ENCODE measurements around the gene CFAP20.
"Not testable (repeated sequence)": the region's sequence is repeated elsewhere in the genome, so short reads cannot be mapped to it uniquely, and the experiment has no call there.

Gene CFAP20

GRCh38 chr16:58096249-58096648 is 32.9 kb downstream of the CFAP20 start:
- DNase-seq (ENCODE audit: low spot score), result no peak

DNA sequence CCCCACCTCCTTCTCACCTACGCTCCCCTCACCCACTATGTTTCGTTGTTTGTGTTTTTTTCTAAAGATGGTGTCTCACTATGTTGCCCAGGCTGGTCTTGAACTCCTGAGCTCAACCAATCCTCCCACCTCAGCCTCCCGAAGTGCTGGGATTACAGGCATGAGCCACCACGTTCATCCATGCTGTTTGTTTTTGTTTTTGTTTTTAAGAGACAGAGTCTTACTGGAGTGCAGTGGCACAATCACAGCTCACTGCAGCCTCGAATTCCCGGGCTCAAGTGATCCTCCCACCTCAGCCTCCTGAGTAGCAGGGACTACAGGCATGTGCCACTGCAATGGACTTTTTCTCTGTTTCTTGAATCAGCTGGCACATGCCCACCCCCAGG is 33.6 kb downstream of the CFAP20 start:
- not testable (repeated sequence) for DNase-seq (ENCODE audit: low spot score)

GRCh38 chr16:58094791-58095574 is 34.2 kb downstream of the CFAP20 start:
- no peak for DNase-seq (ENCODE audit: low spot score)

GRCh38 chr16:58094026-58094425 is 35.2 kb downstream of the CFAP20 start:
- DNase-seq (ENCODE audit: low spot score), result no peak

GRCh38 chr16:58090396-58090795 is 38.8 kb downstream of the CFAP20 start:
- DNase-seq (ENCODE audit: low spot score), result not testable (repeated sequence)

GRCh38 chr16:58088091-58088490 is 41.1 kb downstream of the CFAP20 start:
- DNase-seq (ENCODE audit: low spot score), result no peak

GRCh38 chr16:58087209-58087913 is 41.8 kb downstream of the CFAP20 start:
- no peak for DNase-seq (ENCODE audit: low spot score)

- no peak for DNase-seq (ENCODE audit: low spot score)
These were observed 42.6 kb downstream of the CFAP20 start for GRCh38 chr16:58086381-58087208.

GRCh38 chr16:58085584-58086251 is 43.5 kb downstream of the CFAP20 start:
- no peak for DNase-seq (ENCODE audit: low spot score)

DNA sequence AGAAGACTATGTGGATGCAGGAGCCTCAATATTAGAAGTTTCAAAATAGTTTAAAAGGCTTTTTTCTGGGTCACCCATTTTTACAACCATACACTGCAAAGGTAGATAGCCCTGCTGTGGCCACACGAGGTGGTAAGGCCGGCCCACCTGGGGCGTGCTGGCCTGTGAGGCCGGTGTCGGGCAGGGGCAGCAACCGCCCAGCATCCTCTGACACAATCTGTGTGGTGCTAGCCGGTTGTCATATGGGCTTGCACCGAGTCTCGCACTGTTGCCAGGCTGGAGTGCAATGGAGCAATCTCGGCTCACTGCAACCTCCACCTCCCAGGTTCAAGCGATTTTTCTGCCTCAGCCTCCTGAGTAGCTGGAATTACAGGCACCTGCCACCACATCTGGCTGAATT is 44.0 kb downstream of the CFAP20 start:
- DNase-seq (ENCODE audit: low spot score), result no peak

- DNase-seq (ENCODE audit: low spot score), result no peak
These were observed 44.5 kb downstream of the CFAP20 start for GRCh38 chr16:58084635-58085034.

- DNase-seq (ENCODE audit: low spot score), result no peak
These were observed 46.8 kb downstream of the CFAP20 start for GRCh38 chr16:58082381-58082780.

DNA sequence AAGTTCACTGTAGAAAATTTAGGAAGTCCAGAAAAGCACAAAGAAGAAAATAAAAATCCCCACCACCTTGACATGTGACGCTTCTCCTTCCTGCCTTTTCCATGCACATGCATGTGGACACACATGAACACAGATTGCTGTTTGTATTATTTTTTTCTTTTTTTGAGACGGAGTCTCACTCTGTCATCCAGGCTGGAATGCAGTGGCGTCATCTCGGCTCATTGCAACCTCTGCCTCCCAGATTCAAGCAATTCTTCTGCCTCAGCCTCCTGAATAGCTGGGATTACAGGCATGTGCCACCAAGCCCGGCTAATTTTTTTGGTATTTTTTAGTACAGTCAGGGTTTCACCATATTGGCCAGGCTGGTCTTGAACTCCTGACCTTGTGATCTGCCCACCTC is 48.5 kb downstream of the CFAP20 start:
- not testable (repeated sequence) for DNase-seq (ENCODE audit: low spot score)

GRCh38 chr16:58077796-58078195 is 51.4 kb downstream of the CFAP20 start:
- DNase-seq (ENCODE audit: low spot score), result no peak

DNA sequence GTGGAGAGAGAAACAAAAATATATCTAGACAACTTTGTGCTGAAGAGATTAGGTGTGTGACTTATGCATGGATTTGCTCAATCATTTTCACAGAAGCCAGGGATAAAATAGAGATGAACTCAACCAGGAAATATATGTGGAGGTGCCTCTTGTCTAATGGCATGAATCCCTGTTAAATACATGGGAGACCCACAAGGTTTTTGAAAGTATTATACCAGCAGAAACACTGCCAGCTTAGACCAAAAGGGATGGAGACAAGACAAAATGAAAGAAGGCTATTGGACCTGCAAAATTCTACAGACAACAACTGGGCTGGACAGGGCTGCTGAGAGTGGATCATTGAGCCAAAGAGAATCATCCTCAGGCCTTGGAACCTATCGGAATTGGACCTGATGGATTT is 52.7 kb downstream of the CFAP20 start:
- no peak for DNase-seq (ENCODE audit: low spot score)

- no peak for DNase-seq (ENCODE audit: low spot score)
These were observed 54.5 kb downstream of the CFAP20 start for GRCh38 chr16:58074657-58075056.

GRCh38 chr16:58073086-58073485 is 56.1 kb downstream of the CFAP20 start:
- not testable (repeated sequence) for DNase-seq (ENCODE audit: low spot score)

GRCh38 chr16:58072134-58072533 is 57.0 kb downstream of the CFAP20 start:
- not testable (repeated sequence) for DNase-seq (ENCODE audit: low spot score)

DNA sequence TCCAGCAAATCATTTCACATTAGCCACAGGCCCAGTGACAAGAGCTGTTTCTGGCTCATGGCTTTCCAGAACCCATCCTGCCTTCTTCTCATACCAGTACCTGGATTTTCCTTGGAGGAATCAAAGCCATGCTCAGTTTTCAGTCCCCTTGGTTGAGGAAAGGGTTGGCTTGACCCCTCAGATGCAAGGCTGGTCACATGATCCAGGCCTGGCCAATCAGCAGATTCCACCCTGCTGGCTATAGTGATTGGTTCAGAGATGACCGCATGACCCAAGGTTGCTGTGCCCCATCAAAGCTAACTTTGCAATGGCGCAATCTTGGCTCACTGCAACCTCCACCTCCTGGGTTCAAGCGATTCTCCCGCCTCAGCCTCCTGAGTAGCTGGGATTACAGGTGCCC is 58.6 kb downstream of the CFAP20 start:
- no peak for DNase-seq (ENCODE audit: low spot score)

All from hepatic stellate cell (primary cell).